GM23338 (cell line): ENCODE measurements around the gene PCDHGB7.

Source experiments
- CTCF ChIP-seq, 2 experiments: fragments of 200-600 bp in 1 of 2; sonication (generic) in 1 of 2; conservative IDR thresholded peaks; 2 replicates each; pipeline versions ENCODE4 v1.5.1 to v1.6.1; 2016 to 2017; ENCODE audit warnings: antibody characterized with exemption in 2 of 2, low read depth in 2 of 2, mild to moderate bottlenecking in 2 of 2, moderate library complexity in 1 of 2
- EZH2 ChIP-seq: fragments of 200-600 bp; sonication (generic); IDR thresholded peaks from one replicate; pipeline ENCODE4 v1.8.0; 2017; ENCODE audit warnings: antibody characterized with exemption, mild to moderate bottlenecking, low read depth; ENCODE audit not compliant: unreplicated experiment
- EZH2phosphoT487 ChIP-seq: fragments of 200-600 bp; sonication (generic); IDR thresholded peaks from one replicate; pipeline ENCODE4 v1.8.1; 2018; ENCODE audit warnings: antibody characterized with exemption; ENCODE audit not compliant: unreplicated experiment
- JUNB ChIP-seq: IDR thresholded peaks from one replicate; pipeline ENCODE4 v1.6.1; 2016; ENCODE audit warnings: antibody characterized with exemption; ENCODE audit not compliant: unreplicated experiment
- NANOG ChIP-seq: IDR thresholded peaks from 2 replicates; pipeline ENCODE4 v1.6.1; 2016; ENCODE audit warnings: antibody characterized with exemption, borderline replicate concordance
- POLR2AphosphoS5 ChIP-seq: IDR thresholded peaks from 2 replicates; pipeline ENCODE4 v1.6.1; 2016; ENCODE audit warnings: antibody characterized with exemption, low read depth
- REST ChIP-seq: IDR thresholded peaks from one replicate; pipeline ENCODE4 v1.6.1; 2018; ENCODE audit warnings: antibody characterized with exemption; ENCODE audit not compliant: unreplicated experiment
- ZNF114 ChIP-seq: fragments of 250-450 bp; sonication (Bioruptor Pico); IDR thresholded peaks from 2 replicates; pipeline ENCODE4 v1.5.0; 2020; ENCODE audit warnings: mild to moderate bottlenecking, moderate library complexity

GRCh38 chr5:141421489-141421855, 4.0 kb downstream of the PCDHGB7 start:
- TF ChIP-seq CTCF (conservative IDR thresholded peaks at IDR 0.05; ENCODE audit: low read depth in 2 of 2) (no peak), JUNB (no peak), EZH2phosphoT487 (no peak), POLR2AphosphoS5 (no peak), EZH2 (no peak), REST (no peak), NANOG (no peak), ZNF114 (CRISPR knock-in tag) (no peak)
